GM23338 (cell line): Measurements from ENCODE around the gene ATP13A1.

Experiments used
- EZH2 ChIP-seq: fragments of 200-600 bp; sonication (generic); IDR thresholded peaks from one replicate; pipeline ENCODE4 v1.8.0; 2017; ENCODE audit warnings: antibody characterized with exemption, mild to moderate bottlenecking, low read depth; ENCODE audit not compliant: unreplicated experiment
- EZH2phosphoT487 ChIP-seq: fragments of 200-600 bp; sonication (generic); IDR thresholded peaks from one replicate; pipeline ENCODE4 v1.8.1; 2018; ENCODE audit warnings: antibody characterized with exemption; ENCODE audit not compliant: unreplicated experiment
- JUNB ChIP-seq: IDR thresholded peaks from one replicate; pipeline ENCODE4 v1.6.1; 2016; ENCODE audit warnings: antibody characterized with exemption; ENCODE audit not compliant: unreplicated experiment
- POLR2AphosphoS5 ChIP-seq: IDR thresholded peaks from 2 replicates; pipeline ENCODE4 v1.6.1; 2016; ENCODE audit warnings: antibody characterized with exemption, low read depth
- TF ChIP-seq, protein P1 (sequence below), 2 experiments: fragments of 200-600 bp in 1 of 2; sonication (generic) in 1 of 2; conservative IDR thresholded peaks; 2 replicates each; pipeline versions ENCODE4 v1.5.1 to v1.6.1; 2016 to 2017; ENCODE audit warnings: antibody characterized with exemption in 2 of 2, low read depth in 2 of 2, mild to moderate bottlenecking in 2 of 2, moderate library complexity in 1 of 2

DNA sequence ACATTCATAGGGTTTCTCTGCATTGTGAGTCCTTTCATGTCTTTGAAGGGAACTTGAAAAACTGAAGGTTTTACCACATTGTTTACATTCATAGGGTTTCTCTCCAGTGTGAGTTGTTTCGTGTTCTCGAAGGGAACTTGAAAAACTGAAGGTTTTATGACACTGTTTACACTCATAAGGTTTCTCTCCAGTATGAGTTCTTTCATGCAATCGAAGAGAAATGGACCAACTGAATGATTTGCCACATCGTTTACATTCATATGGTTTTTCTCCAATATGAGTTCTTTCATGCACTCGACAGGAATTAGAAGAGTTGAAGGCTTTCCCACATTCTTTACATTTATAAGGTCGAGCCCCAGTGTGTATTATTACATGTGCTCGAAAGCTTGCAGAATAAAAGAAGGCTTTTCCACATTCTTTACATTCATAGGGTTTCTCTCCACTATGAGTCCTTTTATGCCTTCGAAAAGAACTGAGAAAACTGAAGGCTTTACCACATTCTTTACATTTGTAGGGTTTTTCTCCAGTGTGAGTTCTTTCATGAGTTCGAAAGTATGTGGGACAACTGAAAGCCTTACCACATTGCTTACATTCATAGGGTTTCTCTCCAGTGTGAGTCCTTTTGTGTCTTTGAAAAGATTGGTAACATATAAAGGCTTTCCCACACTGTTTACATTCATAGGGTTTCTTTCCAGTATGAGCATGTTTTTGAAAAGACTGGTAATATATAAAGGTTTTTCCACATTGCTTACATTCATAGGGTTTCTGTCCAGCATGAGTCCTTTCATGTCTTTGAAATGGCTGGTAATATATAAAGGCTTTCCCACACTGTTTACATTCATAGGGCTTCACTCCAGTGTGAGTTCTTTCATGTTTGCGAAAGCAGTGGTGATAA is 48.7 kb upstream of the ATP13A1 start:
- TF ChIP-seq, protein P1, sequence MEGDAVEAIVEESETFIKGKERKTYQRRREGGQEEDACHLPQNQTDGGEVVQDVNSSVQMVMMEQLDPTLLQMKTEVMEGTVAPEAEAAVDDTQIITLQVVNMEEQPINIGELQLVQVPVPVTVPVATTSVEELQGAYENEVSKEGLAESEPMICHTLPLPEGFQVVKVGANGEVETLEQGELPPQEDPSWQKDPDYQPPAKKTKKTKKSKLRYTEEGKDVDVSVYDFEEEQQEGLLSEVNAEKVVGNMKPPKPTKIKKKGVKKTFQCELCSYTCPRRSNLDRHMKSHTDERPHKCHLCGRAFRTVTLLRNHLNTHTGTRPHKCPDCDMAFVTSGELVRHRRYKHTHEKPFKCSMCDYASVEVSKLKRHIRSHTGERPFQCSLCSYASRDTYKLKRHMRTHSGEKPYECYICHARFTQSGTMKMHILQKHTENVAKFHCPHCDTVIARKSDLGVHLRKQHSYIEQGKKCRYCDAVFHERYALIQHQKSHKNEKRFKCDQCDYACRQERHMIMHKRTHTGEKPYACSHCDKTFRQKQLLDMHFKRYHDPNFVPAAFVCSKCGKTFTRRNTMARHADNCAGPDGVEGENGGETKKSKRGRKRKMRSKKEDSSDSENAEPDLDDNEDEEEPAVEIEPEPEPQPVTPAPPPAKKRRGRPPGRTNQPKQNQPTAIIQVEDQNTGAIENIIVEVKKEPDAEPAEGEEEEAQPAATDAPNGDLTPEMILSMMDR (conservative IDR thresholded peaks at IDR 0.05; ENCODE audit: low read depth in 2 of 2), result no peak
- TF ChIP-seq EZH2, result no peak
- no peak for TF ChIP-seq POLR2AphosphoS5
- no peak for TF ChIP-seq JUNB
- TF ChIP-seq EZH2phosphoT487, result no peak
